Heart left ventricle (tissue), 13 donors: ENCODE measurements around the gene AP4E1.

ENCODE experiments used
- POLR2A ChIP-seq, 2 donors: fragments of 450-650 bp; IDR thresholded peaks; one replicate each; pipeline ENCODE4 v1.6.1; 2017; ENCODE audit warnings: antibody characterized with exemption in 2 of 2, mild to moderate bottlenecking in 2 of 2, moderate library complexity in 2 of 2
- TF ChIP-seq, protein P1 (sequence below), 12 donors: fragments of 200-600 bp; sonication (generic) in 4 of 12; IDR thresholded peaks; one replicate each; pipeline versions ENCODE4 v1.5.0 to v1.8.0; 2018 to 2022; ENCODE audit warnings: antibody characterized with exemption in 12 of 12, mild to moderate bottlenecking in 5 of 12
- donor health status: ischemic (EF 13 %, LVEDD 7.1; RV severe dilation, severe dysfunction).
- donor health status: DM: no; HTN: yes; CAD: no.
- donor health status: DM: no; HTN: no; CAD: no.
- donor health status: ischemic (EF 25% LVEDD 6.9; RV normal size, moderate dysfunction).
- donor health status: ischemic (EF 25% LVEDD 5.7; RV mildly dilated, moderate dysfunction).
- donor health status: ischemic (EF 35%, LVEDD 5.7; RV mildly dilated, moderate dysfunction).
- donor health status: nonischemic (EF 11% LVEDD 7.7; RV severe dilation, severe dysfunction).
- donor health status: DM: yes; HTN: yes; CAD: no.
- donor health status: PGD.
- donor health status: ischemic (EF 29% LVEDD 5.4; RV normal size, mild dysfunction).
- donor health status: nonischemic (EF 23%, LVEDD 6.1; RV moderate dilation, normal function).

DNA sequence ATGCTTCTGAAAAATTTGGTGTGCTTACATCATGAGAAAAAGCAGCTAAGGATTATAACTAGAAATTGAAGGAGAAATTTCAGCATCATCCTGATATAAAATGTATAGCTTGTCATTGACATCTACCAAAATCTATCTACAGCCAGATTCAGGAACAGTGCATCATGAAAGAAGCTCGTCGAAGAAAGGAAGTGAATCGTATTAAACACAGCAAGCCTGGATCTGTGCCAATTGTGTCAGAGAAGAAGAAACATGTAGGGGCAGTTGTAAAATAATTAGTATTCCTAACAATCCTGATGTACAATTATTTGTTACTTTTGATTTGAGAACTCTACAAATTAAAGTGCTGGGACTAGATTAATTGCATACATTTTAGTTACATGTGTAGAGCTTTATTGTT, 37.2 kb downstream of the AP4E1 start:
- TF ChIP-seq, protein P1, sequence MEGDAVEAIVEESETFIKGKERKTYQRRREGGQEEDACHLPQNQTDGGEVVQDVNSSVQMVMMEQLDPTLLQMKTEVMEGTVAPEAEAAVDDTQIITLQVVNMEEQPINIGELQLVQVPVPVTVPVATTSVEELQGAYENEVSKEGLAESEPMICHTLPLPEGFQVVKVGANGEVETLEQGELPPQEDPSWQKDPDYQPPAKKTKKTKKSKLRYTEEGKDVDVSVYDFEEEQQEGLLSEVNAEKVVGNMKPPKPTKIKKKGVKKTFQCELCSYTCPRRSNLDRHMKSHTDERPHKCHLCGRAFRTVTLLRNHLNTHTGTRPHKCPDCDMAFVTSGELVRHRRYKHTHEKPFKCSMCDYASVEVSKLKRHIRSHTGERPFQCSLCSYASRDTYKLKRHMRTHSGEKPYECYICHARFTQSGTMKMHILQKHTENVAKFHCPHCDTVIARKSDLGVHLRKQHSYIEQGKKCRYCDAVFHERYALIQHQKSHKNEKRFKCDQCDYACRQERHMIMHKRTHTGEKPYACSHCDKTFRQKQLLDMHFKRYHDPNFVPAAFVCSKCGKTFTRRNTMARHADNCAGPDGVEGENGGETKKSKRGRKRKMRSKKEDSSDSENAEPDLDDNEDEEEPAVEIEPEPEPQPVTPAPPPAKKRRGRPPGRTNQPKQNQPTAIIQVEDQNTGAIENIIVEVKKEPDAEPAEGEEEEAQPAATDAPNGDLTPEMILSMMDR (IDR thresholded peaks at IDR 0.05) = no peak
- no peak for TF ChIP-seq POLR2A (IDR thresholded peaks at IDR 0.05)
